ENCODE data around the gene PEX3. TPM values are rescaled to one million over a fixed set of nuclear protein-coding genes. Genes with fewer than 3 reads are reported as not detected.

PEX3 gene
- total and polyA plus RNA-seq, 2 donors (not counting 1 experiment from before 2014, with no cell fraction given) = 25.6 to 31.2 TPM

DNA sequence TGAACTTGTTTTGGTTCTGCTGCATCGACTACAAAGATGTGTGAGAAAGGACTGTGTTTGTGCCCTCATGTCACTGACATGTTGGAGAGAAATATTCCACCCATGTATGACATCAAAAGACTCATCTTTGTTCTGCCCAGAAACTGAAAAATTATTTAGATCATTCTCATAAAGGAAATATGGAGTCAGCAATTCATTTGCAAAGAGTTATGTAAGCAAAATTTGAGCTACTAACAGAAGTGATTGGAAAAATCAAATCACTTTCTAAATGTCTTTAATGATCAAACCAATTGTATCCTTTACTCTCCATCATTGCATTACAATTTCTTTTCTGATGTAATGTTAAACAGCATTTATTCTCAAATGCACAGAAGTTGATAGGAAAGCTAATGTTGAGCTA lies 19.4 kb upstream of the PEX3 start:
- Histone ChIP-seq H3K4me3 (replicated peaks in 1 of 4; ENCODE audit: control extremely low read depth in 1 of 4, insufficient read depth in 1 of 4, low read depth in 3 of 4, low read length in 4 of 4) (no peak overlapping the region), H2AFZ (ENCODE audit: low read length) (no peak overlapping the region), H3K79me2 (ENCODE audit: control insufficient read depth, insufficient read depth, low read length) (no peaks in the 10 kb centered on the region), H3K4me2 (ENCODE audit: extremely low read depth, insufficient read depth, low read length) (no peak overlapping the region), H3K36me3 (ENCODE audit: control insufficient read depth, insufficient read depth, low read length) (no peaks in the 10 kb centered on the region), H3K9ac (ENCODE audit: insufficient read depth, low read length) (no peak overlapping the region), H3K4me1 (ENCODE audit: control insufficient read depth, extremely low read depth, insufficient read depth, low read length) (peaks cover 3% of the 10 kb centered on the region), H3K9me3 (ENCODE audit: control insufficient read depth, insufficient read depth, low read depth, low read length) (no peaks in the 10 kb centered on the region), H4K20me1 (ENCODE audit: control insufficient read depth, extremely low read depth, insufficient read depth, low read length) (no peaks in the 10 kb centered on the region), H3K27me3 (ENCODE audit: control insufficient read depth, insufficient read depth, low read length) (no peaks in the 10 kb centered on the region), H3K27ac (ENCODE audit: insufficient read depth, low read length) (no peak overlapping the region)
- TF ChIP-seq, protein P1, sequence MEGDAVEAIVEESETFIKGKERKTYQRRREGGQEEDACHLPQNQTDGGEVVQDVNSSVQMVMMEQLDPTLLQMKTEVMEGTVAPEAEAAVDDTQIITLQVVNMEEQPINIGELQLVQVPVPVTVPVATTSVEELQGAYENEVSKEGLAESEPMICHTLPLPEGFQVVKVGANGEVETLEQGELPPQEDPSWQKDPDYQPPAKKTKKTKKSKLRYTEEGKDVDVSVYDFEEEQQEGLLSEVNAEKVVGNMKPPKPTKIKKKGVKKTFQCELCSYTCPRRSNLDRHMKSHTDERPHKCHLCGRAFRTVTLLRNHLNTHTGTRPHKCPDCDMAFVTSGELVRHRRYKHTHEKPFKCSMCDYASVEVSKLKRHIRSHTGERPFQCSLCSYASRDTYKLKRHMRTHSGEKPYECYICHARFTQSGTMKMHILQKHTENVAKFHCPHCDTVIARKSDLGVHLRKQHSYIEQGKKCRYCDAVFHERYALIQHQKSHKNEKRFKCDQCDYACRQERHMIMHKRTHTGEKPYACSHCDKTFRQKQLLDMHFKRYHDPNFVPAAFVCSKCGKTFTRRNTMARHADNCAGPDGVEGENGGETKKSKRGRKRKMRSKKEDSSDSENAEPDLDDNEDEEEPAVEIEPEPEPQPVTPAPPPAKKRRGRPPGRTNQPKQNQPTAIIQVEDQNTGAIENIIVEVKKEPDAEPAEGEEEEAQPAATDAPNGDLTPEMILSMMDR (conservative IDR thresholded peaks at IDR 0.05 in 1 of 2, IDR thresholded peaks at IDR 0.05 in 1 of 2; ENCODE audit: low read depth in 1 of 2, low read length in 2 of 2) = no peak
- TF ChIP-seq EZH2 (IDR thresholded peaks at IDR 0.05; ENCODE audit: low read length, missing control alignments) = no peak
- DNase-seq (ENCODE audit: low read depth in 2 of 2) = no peak

DNA sequence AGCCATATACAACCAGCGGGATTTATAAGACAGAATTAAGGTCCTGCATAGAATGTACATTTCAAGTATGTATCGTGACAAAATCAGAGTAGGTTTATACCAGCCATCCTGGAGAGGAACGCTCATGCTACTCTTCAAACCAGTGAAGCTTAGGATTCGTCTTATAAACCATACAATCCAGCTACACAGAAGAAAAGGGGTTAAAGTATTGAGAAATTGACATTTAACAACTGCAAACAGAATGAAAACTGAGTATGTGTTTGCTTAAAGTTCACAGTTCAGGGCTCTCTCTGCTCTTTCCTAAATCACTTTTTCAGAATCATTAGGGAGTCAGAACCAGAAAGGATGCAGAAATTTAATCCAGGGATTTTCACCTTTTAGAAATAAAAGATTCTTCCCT lies 18.0 kb upstream of the PEX3 start:
- Histone ChIP-seq H3K36me3 (ENCODE audit: control insufficient read depth, insufficient read depth, low read length) (no peaks in the 10 kb centered on the region), H3K9ac (ENCODE audit: insufficient read depth, low read length) (no peak overlapping the region), H3K9me3 (ENCODE audit: control insufficient read depth, insufficient read depth, low read depth, low read length) (no peaks in the 10 kb centered on the region), H3K4me1 (ENCODE audit: control insufficient read depth, extremely low read depth, insufficient read depth, low read length) (peaks cover 3% of the 10 kb centered on the region), H3K4me2 (ENCODE audit: extremely low read depth, insufficient read depth, low read length) (no peak overlapping the region), H2AFZ (ENCODE audit: low read length) (no peak overlapping the region), H3K4me3 (replicated peaks in 1 of 4; ENCODE audit: control extremely low read depth in 1 of 4, insufficient read depth in 1 of 4, low read depth in 3 of 4, low read length in 4 of 4) (no peak overlapping the region), H4K20me1 (ENCODE audit: control insufficient read depth, extremely low read depth, insufficient read depth, low read length) (no peaks in the 10 kb centered on the region), H3K79me2 (ENCODE audit: control insufficient read depth, insufficient read depth, low read length) (no peaks in the 10 kb centered on the region), H3K27ac (ENCODE audit: insufficient read depth, low read length) (no peak overlapping the region), H3K27me3 (ENCODE audit: control insufficient read depth, insufficient read depth, low read length) (no peaks in the 10 kb centered on the region)
- DNase-seq (ENCODE audit: low read depth in 2 of 2) = no peak
- TF ChIP-seq, protein P1 (conservative IDR thresholded peaks at IDR 0.05 in 1 of 2, IDR thresholded peaks at IDR 0.05 in 1 of 2; ENCODE audit: low read depth in 1 of 2, low read length in 2 of 2) = no peak
- TF ChIP-seq EZH2 (IDR thresholded peaks at IDR 0.05; ENCODE audit: low read length, missing control alignments) = no peak

DNA sequence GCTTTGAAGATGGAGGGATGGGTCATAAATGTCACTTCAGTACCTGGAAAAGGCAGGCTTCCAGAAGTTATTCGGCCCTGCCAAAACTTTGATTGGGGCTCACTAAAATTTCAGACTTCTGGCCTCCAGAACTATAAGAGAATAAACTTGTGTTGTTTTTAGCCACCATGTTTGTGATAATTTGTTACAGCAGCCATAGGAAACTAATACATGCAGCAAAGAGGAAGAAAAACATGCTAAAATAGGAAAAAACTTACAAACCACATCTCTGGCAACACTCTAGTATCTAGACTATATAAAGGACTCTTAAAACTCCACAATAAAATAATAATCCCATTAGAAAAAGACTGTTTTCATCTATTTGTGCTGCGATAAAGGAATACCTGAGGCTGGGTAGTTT lies 9.6 kb upstream of the PEX3 start:
- H2AFZ ChIP-seq (ENCODE audit: low read length) = no peak overlapping the region
- no peaks in the 10 kb centered on the region for H3K36me3 ChIP-seq (ENCODE audit: control insufficient read depth, insufficient read depth, low read length)
- H4K20me1 ChIP-seq (ENCODE audit: control insufficient read depth, extremely low read depth, insufficient read depth, low read length) = no peaks in the 10 kb centered on the region
- DNase-seq (ENCODE audit: low read depth in 2 of 2) = no peak
- no peaks in the 10 kb centered on the region for H3K27me3 ChIP-seq (ENCODE audit: control insufficient read depth, insufficient read depth, low read length)
- no peak overlapping the region for H3K9ac ChIP-seq (ENCODE audit: insufficient read depth, low read length)
- H3K4me1 ChIP-seq (ENCODE audit: control insufficient read depth, extremely low read depth, insufficient read depth, low read length) = no peaks in the 10 kb centered on the region
- H3K9me3 ChIP-seq (ENCODE audit: control insufficient read depth, insufficient read depth, low read depth, low read length) = no peaks in the 10 kb centered on the region
- no peak overlapping the region for H3K27ac ChIP-seq (ENCODE audit: insufficient read depth, low read length)
- H3K79me2 ChIP-seq (ENCODE audit: control insufficient read depth, insufficient read depth, low read length) = no peaks in the 10 kb centered on the region
- TF ChIP-seq, protein P1 (conservative IDR thresholded peaks at IDR 0.05 in 1 of 2, IDR thresholded peaks at IDR 0.05 in 1 of 2; ENCODE audit: low read depth in 1 of 2, low read length in 2 of 2) = no peak
- TF ChIP-seq EZH2 (IDR thresholded peaks at IDR 0.05; ENCODE audit: low read length, missing control alignments) = no peak
- no peak overlapping the region for H3K4me2 ChIP-seq (ENCODE audit: extremely low read depth, insufficient read depth, low read length)
- H3K4me3 ChIP-seq (replicated peaks in 1 of 4; ENCODE audit: control extremely low read depth in 1 of 4, insufficient read depth in 1 of 4, low read depth in 3 of 4, low read length in 4 of 4) = no peak overlapping the region

All from fibroblast of lung (primary cell).